22Rv1 (cell line): ENCODE measurements around the gene GLCE.

ENCODE experiments used
- ZFX ChIP-seq: fragments of 450-650 bp; IDR thresholded peaks from 2 replicates; pipeline ENCODE4 v1.6.1; 2017; ENCODE audit warnings: antibody characterized with exemption, borderline replicate concordance
- TF ChIP-seq, protein P1 (sequence below): fragments of 450-650 bp; IDR thresholded peaks from 2 replicates; pipeline ENCODE4 v1.5.1; 2017; ENCODE audit warnings: mild to moderate bottlenecking

DNA sequence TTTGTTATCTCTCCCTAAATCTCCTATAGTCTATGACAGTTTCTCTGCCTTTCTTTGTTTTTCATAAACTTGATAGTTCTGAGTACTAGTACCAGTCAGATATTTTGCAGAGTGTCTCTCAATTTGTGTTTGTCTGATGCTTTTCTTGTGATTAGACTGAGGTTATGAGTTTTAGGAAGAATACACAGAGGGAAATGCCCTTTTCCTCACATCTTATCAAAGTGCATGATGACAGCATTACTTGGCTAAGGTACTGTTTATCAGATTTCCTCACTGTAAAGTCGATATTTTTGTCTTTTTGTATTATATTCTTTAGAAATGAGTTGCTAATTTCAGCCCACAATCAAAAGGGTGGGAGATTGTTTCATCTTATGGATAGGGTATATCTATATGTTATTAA, 45.6 kb downstream of the GLCE start:
- no peak for TF ChIP-seq ZFX
- TF ChIP-seq, protein P1, sequence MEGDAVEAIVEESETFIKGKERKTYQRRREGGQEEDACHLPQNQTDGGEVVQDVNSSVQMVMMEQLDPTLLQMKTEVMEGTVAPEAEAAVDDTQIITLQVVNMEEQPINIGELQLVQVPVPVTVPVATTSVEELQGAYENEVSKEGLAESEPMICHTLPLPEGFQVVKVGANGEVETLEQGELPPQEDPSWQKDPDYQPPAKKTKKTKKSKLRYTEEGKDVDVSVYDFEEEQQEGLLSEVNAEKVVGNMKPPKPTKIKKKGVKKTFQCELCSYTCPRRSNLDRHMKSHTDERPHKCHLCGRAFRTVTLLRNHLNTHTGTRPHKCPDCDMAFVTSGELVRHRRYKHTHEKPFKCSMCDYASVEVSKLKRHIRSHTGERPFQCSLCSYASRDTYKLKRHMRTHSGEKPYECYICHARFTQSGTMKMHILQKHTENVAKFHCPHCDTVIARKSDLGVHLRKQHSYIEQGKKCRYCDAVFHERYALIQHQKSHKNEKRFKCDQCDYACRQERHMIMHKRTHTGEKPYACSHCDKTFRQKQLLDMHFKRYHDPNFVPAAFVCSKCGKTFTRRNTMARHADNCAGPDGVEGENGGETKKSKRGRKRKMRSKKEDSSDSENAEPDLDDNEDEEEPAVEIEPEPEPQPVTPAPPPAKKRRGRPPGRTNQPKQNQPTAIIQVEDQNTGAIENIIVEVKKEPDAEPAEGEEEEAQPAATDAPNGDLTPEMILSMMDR = no peak
